ENCODE measurements around the gene BRI3.

DNA sequence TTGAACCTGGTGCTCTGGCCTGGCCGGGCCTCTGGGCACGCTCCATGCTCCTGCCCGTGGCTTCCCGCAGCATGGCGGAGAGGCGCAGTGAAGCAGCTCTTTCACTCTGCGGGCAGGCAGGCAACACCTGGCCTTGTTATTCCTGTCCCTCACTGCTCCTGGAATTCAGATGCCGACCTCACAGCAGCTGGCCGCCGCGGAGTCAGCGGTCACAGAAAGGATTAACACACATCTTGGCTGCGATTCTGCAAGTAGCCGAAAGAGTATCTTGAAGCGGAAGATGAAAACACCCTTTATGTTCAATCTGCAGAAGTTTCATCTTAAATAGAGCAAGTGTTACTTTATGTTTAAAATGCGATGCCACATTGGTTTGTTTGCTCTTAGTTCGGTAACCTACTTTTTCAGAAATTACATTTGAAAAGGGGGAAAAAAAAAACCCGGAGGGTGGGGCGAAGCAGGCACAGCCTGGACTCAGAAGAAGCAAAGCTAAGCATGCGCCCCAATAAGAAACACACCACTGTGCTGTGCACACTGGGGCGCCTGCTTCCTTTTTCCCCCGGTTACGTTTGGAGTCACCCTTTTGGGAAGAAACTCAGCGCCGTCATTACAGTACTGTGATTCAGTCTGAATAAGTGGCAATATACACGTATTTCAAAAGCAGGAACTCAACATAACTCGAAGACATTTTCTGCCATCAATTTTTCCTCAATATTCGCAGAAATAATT lies 42.3 kb downstream of the BRI3 start:
- TF ChIP-seq, protein P1, sequence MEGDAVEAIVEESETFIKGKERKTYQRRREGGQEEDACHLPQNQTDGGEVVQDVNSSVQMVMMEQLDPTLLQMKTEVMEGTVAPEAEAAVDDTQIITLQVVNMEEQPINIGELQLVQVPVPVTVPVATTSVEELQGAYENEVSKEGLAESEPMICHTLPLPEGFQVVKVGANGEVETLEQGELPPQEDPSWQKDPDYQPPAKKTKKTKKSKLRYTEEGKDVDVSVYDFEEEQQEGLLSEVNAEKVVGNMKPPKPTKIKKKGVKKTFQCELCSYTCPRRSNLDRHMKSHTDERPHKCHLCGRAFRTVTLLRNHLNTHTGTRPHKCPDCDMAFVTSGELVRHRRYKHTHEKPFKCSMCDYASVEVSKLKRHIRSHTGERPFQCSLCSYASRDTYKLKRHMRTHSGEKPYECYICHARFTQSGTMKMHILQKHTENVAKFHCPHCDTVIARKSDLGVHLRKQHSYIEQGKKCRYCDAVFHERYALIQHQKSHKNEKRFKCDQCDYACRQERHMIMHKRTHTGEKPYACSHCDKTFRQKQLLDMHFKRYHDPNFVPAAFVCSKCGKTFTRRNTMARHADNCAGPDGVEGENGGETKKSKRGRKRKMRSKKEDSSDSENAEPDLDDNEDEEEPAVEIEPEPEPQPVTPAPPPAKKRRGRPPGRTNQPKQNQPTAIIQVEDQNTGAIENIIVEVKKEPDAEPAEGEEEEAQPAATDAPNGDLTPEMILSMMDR (IDR thresholded peaks at IDR 0.05) = no peak
- TF ChIP-seq POLR2A (IDR thresholded peaks at IDR 0.05) = no peak
